ENCODE results near the gene DCX. TPM values are rescaled to one million over a fixed set of nuclear protein-coding genes. Genes with fewer than 3 reads are reported as not detected.

DCX gene
- total and polyA plus RNA-seq, 5 donors from 2014 or later, result not detected

Other genes with a start within 250 kb of the DCX start
- not detected for gene CAPN6, start 141.7 kb downstream of the DCX start, total RNA-seq
- not detected for gene CAPN6, start 141.7 kb downstream of the DCX start, polyA plus RNA-seq
- not detected for gene SERTM2, start 99.5 kb upstream of the DCX start, total RNA-seq
- gene SERTM2, start 99.5 kb upstream of the DCX start, polyA plus RNA-seq, result not detected

Data from CD4-positive, CD25-positive, alpha-beta regulatory T cell (primary cell).